NCI-H226 (cell line): ENCODE results near the gene RHCE.
"Not testable (repeated sequence)": the region's sequence is repeated elsewhere in the genome, so short reads cannot be mapped to it uniquely, and the experiment has no call there.

Experiments used
- DNase-seq: peaks from one replicate; pipeline ENCODE4 v3.0.0-alpha.2; 2015

RHCE gene

DNA sequence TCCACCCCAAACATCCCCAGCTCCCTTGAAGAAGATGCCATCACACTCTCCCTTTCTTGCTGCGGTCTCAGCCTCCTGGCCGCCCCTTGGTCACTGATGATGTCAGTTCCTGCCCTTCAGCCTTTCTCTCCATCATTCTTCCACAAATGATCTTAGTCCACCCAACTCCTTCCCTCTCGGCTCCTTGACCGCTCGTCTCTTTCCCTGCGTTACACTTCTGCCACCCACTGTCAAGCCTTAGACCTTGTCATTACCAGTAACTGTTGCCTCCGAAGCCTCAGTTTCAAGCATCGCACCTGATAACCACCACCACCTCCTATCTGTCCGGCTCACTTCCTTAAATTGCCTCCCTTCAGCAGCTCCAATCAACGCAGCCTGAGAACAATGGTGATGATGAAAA lies 23.1 kb downstream of the RHCE start:
- DNase-seq: not testable (repeated sequence)

DNA sequence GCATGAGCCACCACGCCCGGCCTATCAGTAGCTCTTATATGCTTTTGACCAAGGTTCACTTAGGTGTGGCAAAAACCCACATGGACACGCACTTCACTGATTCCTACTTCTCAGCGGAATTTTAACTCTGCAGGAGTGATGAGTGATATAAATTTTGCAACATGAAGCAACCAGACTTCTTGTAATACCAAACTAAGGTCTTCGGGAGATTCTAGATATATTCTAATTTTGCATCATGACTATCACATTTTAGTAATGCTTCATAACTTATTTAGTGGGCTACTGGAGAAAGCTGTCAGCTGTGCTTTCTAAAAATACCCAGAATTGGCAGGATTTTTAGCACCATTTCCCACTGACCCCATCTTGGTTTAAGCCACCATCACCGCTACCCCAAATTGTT lies 27.8 kb downstream of the RHCE start:
- no peak for DNase-seq

DNA sequence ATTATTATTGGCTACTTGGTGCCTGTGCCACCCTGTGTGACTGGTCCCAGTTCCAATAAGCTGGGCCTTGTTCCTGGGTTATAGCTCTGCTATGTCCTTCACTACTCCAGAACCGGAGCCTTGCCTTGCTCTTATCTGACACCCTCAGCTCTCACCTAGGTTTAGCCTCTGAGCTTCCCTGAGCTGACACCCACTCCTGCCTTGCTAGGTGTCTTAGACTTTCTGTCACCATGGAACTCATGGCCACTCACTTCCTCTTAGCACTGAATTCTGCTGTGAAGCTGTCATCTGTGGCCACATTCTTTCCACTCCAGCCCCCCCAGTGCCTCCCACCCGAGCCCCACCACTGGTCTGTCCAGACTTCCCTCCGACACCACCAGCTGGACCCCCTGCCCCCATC lies 30.9 kb downstream of the RHCE start:
- DNase-seq: not testable (repeated sequence)

DNA sequence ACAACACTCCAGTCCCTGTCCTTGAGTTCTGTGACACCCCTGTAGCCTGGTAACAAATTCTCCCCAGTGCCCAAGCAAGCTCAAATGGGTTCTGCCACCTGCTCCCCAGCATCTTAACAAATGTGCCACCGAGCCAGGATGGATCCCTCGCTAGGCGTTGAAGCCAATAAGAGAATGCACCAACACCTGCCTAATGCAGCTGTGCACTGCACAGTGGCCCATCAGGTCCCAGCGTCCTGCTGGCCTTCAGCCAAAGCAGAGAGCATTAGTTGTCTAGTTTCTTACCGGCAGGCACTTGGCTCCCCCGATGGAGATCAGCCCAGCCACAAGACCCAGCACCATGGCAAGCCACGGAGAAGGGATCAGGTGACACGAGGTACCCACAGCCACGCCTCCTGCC lies 31.9 kb downstream of the RHCE start:
- not testable (repeated sequence) for DNase-seq

DNA sequence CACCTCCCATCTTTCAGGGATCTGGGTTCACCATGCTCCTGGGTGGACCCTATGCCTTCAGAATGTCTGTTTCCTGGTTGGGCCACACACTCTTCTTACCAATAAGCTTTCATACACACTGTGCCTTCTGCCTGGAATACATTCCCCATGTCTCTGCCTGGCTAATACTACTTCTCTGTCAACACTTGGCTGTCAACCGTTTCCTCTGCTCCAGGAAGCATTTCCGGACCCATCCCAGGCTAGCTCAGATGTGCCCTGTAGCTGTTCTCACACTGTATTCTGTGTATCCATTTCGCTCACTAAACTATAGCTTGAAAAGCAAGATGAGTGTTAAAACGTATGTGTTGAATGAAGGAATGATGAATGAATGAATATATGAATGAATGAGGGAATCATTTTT lies 33.5 kb downstream of the RHCE start:
- DNase-seq: not testable (repeated sequence)

DNA sequence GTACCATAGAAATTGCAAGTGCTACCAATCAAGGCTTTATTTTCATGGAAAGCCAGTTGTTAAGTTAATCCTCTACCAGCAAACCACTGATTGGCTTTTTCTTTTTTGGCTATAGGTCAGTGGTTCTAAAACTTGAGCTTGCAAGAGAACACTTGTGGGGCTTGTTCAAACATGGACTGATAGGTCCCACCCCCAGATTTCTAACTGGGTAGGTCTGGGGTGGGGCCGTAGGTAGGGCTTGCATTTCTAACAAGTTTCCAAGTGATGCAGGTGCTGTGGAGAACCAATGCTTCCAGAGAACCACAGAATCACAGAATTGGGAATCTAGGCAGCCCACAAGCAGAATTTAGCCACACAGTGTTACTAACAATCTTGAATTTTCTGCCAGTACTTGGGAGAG lies 36.8 kb downstream of the RHCE start:
- DNase-seq: not testable (repeated sequence)

DNA sequence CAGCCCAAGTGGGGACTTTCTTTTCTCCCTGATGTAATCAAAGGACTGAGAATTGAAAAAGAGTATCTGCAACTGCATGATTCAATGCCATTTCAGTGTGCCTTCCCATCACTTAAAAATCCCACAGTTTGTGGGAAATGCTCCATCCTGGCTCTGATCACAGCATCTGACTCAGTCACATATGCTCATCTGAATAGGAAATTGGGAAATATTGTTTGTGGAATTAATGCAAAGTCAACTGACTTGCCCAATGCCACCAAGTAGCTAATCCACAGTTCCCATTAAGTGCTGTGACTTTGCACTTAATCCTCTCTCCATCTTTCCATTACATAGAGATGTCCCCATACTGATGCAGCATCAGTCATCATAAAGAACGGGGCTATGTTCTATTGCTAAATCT lies 37.5 kb downstream of the RHCE start:
- DNase-seq: not testable (repeated sequence)

DNA sequence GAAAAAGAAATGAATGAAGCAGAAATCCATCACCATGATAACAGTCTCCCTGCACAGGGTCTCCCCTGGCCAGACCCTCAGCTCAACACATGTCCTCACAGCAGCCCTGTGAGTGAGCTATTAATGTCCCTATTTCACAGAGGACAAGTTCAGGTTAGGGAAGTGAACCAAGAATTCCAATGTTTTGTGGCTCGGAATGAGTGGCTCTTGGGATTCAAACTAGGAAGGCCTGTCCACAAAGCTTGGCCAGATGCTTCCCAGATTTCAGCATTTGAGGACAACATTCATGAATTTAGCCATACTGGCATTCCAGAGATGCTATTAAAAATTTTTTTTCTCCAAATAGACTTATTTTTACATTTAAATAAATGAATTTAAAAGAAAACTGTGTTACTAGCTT lies 38.1 kb downstream of the RHCE start:
- not testable (repeated sequence) for DNase-seq

DNA sequence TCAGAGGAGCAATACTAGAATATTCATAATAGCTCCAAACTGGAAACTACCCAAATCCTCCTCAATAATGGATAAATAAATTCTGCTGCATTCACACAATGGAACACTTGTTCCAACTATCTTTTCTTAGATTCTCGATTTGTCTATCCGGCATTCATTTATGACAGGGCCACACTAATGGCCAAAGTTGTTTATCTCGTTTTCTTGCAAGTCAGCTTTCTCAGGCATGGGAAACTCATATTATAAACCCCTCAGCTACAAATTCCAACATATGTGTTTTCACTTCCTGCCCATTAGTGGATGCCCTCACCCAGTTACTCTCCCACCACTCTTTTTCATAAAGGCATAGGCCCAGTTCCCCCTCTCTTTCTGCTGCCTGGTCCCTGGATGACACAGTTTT lies 42.3 kb downstream of the RHCE start:
- DNase-seq: not testable (repeated sequence)

DNA sequence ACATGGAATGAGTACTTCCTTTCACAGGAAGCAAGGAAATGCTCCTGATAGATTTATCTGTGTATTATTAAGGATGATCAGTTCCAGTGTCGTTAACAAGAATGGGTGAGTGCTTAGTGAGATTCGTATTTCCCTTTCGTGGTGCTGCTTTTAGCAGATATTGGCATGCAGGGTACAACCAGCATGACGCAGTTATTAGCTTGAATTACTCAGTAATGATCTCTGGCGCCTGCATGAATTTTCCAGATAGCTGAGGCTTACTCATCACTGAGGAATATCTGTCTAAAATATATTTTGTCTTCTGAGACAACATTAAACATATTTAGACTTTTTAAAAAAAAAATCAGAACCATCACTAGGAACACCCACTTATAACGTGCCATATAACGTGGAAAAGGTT lies 48.9 kb downstream of the RHCE start:
- peak; percentile 80 for DNase-seq

DNA sequence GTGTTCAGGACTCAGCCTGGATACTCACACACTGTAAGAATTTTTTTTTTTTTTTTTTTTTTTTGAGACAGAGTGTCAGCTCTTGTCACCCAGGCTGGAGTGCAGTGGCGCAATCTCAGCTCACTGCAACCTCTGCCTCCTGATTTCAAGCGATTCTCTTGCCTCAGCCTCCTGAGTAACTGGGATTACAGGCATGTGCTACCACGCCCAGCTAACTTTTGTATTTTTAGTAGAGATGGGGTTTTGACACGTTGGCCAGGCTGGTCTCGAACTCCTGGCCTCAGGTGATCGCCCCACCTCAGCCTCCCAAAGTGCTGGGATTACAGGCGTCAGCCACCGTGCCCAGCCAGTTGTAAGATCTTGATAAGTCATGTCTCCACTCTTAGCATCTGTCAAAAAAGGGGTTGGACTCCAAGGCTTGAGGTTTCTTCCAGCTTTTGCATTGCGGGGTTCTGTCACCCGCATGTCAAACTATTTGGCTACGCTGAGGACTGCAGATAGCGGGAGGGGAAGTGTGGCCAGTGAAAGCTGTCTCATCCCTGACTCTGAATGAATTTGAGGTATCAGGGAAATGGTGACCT lies 50.8 kb downstream of the RHCE start:
- DNase-seq: not testable (repeated sequence)

DNA sequence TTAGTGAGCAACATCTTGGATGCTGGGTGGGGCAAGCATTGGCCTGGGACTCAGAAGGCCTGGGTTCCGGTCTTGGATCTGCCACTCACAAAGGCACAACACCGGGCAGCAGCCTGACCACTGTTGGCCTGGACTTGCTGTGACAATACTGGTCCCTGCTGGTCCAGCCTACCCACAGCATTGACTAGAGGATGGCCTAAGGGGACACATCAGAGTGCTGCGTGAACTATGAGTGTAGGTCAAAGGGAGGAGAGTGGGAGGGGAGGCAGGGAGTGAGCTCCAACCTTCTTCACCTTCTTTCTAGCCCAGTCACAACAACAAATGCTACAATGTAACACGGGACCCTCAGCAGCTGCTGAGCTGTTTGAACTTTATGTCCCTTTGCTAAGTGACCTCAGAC lies 51.4 kb downstream of the RHCE start:
- DNase-seq: no peak

DNA sequence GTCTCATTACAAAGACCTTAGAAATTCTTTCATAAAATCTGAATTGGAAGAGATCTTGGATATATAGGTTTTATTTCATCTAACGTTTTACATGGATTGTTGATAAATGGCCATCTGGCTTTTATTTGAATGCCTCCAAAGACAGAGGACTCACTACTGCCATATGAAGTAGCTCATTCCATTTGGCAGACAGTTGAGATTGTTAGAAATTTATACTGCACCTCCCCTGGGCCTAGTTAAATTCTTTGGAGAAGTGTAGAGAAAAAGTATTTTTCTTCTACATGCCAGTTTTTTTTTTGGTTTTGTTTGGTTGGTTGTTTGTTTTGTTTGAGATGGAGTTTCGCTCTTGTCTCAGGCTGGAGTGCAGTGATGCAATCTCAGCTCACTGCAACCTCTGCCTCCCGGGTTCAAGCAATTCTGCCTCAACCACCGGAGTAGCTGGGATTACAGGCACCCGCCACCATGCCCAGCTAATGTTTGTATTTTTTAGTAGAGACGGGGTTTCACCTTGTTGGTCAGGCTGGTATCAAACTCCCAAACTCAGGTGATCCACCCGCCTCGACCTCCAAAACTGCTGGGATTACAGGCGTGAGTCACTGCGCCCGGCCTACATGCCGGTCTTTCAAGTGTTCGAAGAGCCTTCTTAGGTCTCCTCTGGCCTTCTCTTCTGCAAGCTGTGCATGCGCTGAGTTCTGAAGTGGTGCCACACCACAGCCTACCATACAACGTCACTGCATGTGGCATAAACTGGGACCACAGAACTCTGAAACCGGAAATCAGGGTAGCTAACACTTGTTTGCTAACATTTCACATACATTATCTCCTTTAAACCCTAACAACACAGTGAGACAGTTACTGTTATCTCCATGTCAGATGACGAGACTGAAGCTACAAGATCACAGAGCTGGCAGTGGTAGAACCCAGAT lies 57.7 kb downstream of the RHCE start:
- DNase-seq: not testable (repeated sequence)

DNA sequence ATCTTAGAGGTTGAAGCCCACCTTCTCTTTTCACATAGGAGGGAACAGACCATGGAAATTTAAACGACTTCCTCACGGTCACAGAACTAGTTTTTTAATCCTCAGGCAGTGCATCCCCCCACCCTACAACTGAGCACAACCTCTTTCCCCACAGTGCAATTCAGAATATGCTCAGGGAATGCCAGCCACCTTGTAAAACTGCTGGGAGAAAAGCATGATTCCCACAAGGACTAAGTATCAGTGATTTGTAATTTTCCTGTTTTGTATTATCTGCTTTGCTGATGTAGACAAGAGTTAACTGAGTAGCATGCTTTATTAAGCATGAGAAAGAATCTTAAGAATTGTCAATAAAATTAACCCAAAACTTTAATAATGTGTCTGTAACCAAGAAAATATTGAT lies 58.7 kb downstream of the RHCE start:
- no peak for DNase-seq

DNA sequence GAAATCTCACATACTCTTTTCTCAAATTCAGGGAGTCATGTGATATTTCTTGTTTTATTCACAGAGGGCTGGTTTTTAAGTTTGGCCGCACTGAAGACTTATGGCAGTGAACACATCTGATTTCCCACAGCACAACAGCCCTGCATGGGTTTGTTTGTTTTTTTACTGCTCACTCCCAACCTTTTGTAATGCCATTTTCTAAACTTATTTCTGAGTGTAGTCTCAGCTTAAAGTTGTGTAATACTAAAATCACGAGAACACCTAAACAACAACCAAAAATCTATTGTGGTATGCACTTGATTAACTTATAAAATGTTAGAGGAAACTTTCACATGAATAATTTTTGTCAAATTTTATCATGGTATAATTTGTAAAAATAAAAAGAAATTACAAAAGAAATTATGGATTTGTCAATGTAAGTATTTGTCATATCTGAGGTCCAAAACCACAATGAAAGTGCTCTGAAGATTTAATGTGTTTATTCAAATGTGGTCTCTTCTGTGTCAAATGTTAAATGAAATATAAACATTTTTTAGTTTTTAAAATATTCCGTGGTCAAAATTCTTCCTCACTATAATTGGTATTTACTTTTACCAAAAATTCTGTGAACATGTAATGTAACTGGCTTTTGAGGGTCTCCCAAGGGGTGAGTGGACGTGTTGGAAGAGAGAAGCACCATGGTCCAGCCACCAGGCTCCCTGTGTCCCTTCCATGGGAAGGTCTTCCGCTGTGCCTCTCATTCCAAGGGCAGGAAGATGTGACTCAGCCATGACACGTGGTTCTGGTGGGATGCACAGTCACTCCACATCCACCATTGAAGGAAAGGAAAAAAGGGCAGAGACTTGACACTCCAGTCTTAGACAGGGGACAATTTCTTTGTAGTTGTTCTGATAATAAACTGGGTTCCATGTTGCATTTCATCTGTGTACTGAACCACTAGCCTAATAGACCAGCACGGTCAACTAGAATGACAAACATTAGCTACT lies 59.7 kb downstream of the RHCE start:
- peak; percentile 49 for DNase-seq

DNA sequence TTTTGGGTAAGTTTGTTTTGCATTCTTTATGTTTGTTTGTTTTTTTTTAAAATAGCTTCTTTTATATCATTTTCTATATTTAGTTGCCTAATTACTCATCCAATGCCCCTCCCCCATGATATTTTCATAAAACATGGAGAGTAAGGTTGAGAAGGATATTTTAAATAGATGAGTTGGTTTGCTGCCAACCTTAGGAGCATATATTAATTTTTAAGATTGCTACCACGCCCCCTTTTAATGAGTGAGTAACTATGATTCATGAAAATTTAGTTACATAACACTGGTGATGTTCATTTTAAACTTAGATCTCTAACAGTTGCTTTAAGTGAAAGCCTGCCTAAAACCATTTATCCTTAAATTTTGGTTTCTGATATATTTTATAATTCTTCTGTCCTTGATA lies 63.8 kb downstream of the RHCE start:
- DNase-seq: no peak

DNA sequence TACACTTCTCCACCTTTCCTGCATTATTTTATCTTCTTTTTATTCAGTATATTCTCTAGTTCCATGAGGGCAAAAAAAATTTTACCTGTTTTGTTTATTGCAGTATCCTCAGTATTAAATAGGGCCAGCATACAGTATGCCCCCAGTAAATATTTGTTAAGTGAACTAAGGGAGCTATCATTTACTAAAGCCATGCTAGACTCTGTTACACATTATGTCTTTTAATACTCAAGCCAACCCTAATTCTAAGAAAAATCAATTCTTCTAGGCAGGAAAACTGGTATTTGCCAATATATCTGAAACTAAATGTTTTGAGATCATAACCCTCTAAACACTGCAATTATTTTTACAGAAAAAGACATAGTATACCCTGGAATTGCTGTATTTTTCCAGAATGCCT lies 64.2 kb downstream of the RHCE start:
- no peak for DNase-seq

DNA sequence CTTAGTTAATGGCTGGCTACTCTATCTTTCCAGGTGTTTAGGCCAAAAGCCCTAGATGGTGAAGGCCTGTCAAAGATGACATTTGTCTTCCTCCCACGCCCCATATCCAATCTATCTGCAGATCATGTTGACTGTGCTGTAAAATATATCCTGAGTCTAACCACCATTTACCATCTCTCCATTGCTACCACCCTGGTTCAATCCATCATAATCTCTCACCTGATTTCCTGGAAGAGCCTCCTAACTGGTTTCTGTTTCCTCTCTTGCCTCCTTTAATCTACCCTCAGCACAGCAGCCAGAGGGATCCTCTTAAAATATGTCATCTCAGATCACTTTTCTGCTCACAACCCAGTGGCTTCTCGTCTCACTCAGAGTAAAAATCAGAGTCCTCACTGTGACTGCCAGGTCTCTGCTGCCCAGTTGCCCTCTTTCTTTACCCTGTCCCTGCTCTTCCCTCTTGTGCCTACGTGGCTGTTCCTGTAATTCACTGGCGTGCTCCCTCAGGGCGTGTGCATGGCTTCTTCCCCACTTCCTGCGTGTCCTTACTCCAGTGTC lies 64.7 kb downstream of the RHCE start:
- no peak for DNase-seq

DNA sequence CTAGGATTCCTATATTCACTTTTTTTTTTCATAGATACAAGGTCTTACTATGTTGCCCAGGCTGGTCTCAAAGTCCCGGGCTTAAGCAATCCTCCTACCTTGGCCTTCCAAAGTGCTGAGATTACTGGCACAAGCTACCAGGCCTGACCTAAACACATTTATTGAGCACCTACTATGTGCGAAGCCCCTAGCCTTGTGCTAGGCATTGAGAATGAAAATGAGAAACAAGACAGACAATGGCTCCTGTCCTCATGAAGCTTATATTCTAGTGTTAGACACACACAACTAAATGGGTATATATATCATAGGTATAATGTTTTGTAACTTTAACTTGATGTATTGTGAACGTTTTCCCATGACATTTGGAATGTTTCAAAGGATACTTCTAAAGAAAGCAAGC lies 71.0 kb downstream of the RHCE start:
- no peak for DNase-seq

DNA sequence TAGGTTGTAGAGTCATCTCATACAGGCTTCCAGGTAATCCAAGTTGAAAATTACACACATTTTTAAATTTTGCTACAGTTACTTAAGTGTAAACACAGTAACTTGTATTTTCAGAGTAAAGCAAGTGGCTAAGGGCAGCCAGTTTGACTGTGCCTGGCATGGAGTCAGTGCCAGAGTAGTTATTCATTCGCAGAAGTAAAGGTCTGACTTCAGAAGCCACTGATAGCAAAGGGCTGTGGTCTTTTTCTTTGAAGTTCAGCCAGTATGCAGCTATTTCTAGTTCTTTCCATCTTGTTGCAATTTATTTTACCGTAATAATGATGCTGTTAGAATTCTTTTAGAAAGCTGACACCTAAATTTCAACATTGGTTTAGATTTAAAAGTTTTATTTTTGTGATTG lies 73.1 kb downstream of the RHCE start:
- no peak for DNase-seq

DNA sequence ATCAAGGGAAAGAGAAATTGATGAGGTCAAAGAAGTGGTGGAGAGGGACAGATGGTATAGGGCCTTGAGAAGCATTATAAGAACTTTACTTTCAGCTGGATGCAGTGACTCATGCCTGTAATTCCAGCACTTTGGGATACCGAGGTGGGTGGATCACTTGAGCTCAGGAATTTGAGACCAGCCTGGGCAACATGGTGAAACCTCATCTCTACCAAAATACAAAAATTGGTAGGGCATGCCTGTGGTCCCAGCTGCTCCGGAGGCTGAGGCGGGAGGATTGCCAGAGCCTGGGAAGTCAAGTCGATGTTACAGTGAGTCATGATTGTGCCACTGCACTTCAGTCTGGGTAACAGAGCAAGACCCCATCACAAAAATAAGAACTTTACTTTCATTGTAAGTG lies 76.8 kb downstream of the RHCE start:
- DNase-seq: peak; percentile 85

DNA sequence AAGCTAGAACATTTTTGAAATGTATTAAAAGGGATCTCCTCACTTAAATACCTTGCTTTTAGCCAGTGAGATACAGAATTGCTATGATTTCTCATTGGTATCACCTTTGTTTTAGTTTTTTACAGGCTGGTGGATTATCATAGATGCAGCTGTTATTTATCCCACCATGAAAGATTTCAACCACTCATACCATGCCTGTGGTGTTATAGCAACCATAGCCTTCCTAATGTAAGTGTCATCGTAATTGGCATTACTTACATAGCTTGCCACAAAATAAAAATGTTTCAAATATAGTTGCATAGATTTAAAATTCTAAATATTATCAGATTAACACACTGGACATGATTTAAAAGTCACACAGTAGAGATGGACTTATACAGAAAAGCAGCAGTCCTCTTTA lies 77.8 kb downstream of the RHCE start:
- DNase-seq: no peak

DNA sequence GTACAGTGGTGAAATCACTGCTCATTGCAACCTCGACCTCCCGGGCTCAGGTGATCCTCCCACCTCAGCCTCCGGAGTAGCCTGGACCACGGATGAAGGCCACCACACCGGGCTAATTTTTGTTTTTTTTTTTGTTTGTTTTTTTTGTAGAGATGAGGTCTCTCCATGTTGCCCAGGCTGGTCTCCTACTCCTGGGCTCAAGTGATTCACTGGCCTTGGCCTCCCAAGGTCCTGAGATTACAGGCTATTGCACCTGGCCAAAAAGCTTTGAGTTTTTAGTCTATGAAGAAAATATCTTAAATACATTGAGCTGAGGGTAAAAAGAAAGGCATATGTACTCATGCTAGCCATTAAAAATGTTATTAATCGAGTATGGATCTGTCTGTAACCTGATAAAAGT lies 78.9 kb downstream of the RHCE start:
- no peak for DNase-seq
